Epithelial cell of esophagus (primary cell): ENCODE measurements around the gene HAT1.
A peak's percentile ranks its signal among the peaks of the same experiment; 100 is the strongest.

Experiments
- DNase-seq: peaks from one replicate; pipeline ENCODE4 v3.0.0; 2010; ENCODE audit warnings: low read depth
- H3K4me3 ChIP-seq: 2 replicates; pipeline ENCODE4 v1.5.1; 2011; ENCODE audit warnings: mild to moderate bottlenecking, low read length, control low read depth
- CTCF ChIP-seq: IDR thresholded peaks from 2 replicates; pipeline ENCODE4 v1.5.1; 2011; ENCODE audit warnings: low read depth, mild to moderate bottlenecking, low read length, control low read depth, inconsistent platforms; ENCODE audit not compliant: insufficient read depth; ENCODE audit errors: missing control alignments

Gene HAT1

GRCh38 chr2:172000696-172001361 lies 78.6 kb downstream of the HAT1 start:
- no peak for TF ChIP-seq CTCF
- H3K4me3 ChIP-seq = peak overlapping the region; percentile 89
- DNase-seq = no peak

- H3K4me3 ChIP-seq = no peak overlapping the region
These were observed 85.1 kb downstream of the HAT1 start for GRCh38 chr2:172007372-172007771.

GRCh38 chr2:172009823-172010222 lies 87.6 kb downstream of the HAT1 start:
- TF ChIP-seq CTCF = no peak
- H3K4me3 ChIP-seq = no peak overlapping the region
- DNase-seq = no peak

More at GRCh38 chr2:172007372-172007771, 85.1 kb downstream of the HAT1 start:
- no peak for TF ChIP-seq CTCF
- DNase-seq = no peak

- no peak for TF ChIP-seq CTCF
- no peak for DNase-seq
- H3K4me3 ChIP-seq = no peak overlapping the region
These were observed 89.7 kb downstream of the HAT1 start for GRCh38 chr2:172011812-172012575.

- no peak overlapping the region for H3K4me3 ChIP-seq
- no peak for DNase-seq
- TF ChIP-seq CTCF = no peak
These were observed 90.6 kb downstream of the HAT1 start for GRCh38 chr2:172012677-172013391.

- DNase-seq = no peak
- TF ChIP-seq CTCF = no peak
- no peak overlapping the region for H3K4me3 ChIP-seq
These were observed 91.1 kb downstream of the HAT1 start for GRCh38 chr2:172013396-172013795.
